H9 (cell line): ENCODE data around the gene ADAMTS17. TPM values are rescaled to one million over a fixed set of nuclear protein-coding genes. Genes with fewer than 3 reads are reported as not detected.

Experiments
- DNase-seq: peaks from one replicate; pipeline ENCODE4 v3.0.0-alpha.2; 2017
- H2AFZ ChIP-seq: one replicate; pipeline ENCODE4 v1.6.1; 2013; ENCODE audit warnings: mild to moderate bottlenecking, low read length, control low read depth, moderate library complexity
- H2AK5ac ChIP-seq: 2 replicates; pipeline ENCODE4 v1.6.1; 2013; ENCODE audit warnings: low read length, control low read depth, mixed read lengths; ENCODE audit not compliant: insufficient read length
- H2BK120ac ChIP-seq: one replicate; pipeline ENCODE4 v1.6.1; 2013; ENCODE audit warnings: low read depth, mild to moderate bottlenecking, low read length, control low read depth, inconsistent platforms; ENCODE audit not compliant: poor library complexity, severe bottlenecking
- H2BK12ac ChIP-seq: 2 replicates; pipeline ENCODE4 v1.6.1; 2013; ENCODE audit warnings: low read length, control low read depth, mixed read lengths, low read depth; ENCODE audit not compliant: insufficient read length
- H2BK15ac ChIP-seq: 2 replicates; pipeline ENCODE4 v1.6.1; 2013; ENCODE audit warnings: low read depth, low read length, control low read depth
- H2BK20ac ChIP-seq: one replicate; pipeline ENCODE4 v1.6.1; 2013; ENCODE audit warnings: low read depth, mild to moderate bottlenecking, low read length, control low read depth, inconsistent platforms; ENCODE audit not compliant: poor library complexity, severe bottlenecking
- H2BK5ac ChIP-seq: 2 replicates; pipeline ENCODE4 v1.6.1; 2013; ENCODE audit warnings: low read length, control low read depth, mixed read lengths; ENCODE audit not compliant: insufficient read length
- H3K14ac ChIP-seq: 2 replicates; pipeline ENCODE4 v1.6.1; 2013; ENCODE audit warnings: low read length, control low read depth; ENCODE audit not compliant: insufficient read depth
- H3K18ac ChIP-seq: 2 replicates; pipeline ENCODE4 v1.6.1; 2013; ENCODE audit warnings: low read depth, mild to moderate bottlenecking, mixed read lengths, low read length, control low read depth; ENCODE audit not compliant: insufficient read length
- H3K23ac ChIP-seq: 2 replicates; pipeline ENCODE4 v1.6.1; 2013; ENCODE audit warnings: low read length, control low read depth, mixed read lengths, low read depth; ENCODE audit not compliant: insufficient read length
- H3K23me2 ChIP-seq: 2 replicates; pipeline ENCODE4 v1.6.1; 2013; ENCODE audit warnings: low read depth, mild to moderate bottlenecking, mixed read lengths, low read length, control low read depth; ENCODE audit not compliant: insufficient read length, poor library complexity, severe bottlenecking
- H3K27ac ChIP-seq: 2 replicates; pipeline ENCODE4 v1.5.1; 2013; ENCODE audit warnings: low read length, control low read depth, mixed read lengths, low read depth; ENCODE audit not compliant: insufficient read length
- H3K27me3 ChIP-seq: 2 replicates; pipeline ENCODE4 v1.6.1; 2013; ENCODE audit warnings: low read length, control low read depth, inconsistent platforms; ENCODE audit not compliant: insufficient read depth
- H3K4ac ChIP-seq: 2 replicates; pipeline ENCODE4 v1.6.1; 2013; ENCODE audit warnings: low read depth, mild to moderate bottlenecking, control low read depth, inconsistent platforms, low read length, moderate library complexity
- H3K4me1 ChIP-seq: 2 replicates; pipeline ENCODE4 v1.6.1; 2013; ENCODE audit warnings: low read length, control low read depth, inconsistent platforms; ENCODE audit not compliant: insufficient read depth
- H3K4me2 ChIP-seq: 2 replicates; pipeline ENCODE4 v1.6.1; 2013; ENCODE audit warnings: low read length, control low read depth, mixed read lengths; ENCODE audit not compliant: insufficient read length, insufficient read depth
- H3K56ac ChIP-seq: 2 replicates; pipeline ENCODE4 v1.6.1; 2013; ENCODE audit warnings: low read depth, mild to moderate bottlenecking, mixed read lengths, low read length, control low read depth; ENCODE audit not compliant: insufficient read length
- H3K79me1 ChIP-seq: 2 replicates; pipeline ENCODE4 v1.6.1; 2013; ENCODE audit warnings: low read depth, mild to moderate bottlenecking, moderate library complexity, low read length, control low read depth, inconsistent platforms; ENCODE audit not compliant: insufficient read depth, poor library complexity, severe bottlenecking
- H3K79me2 ChIP-seq: 2 replicates; pipeline ENCODE4 v1.6.1; 2013; ENCODE audit warnings: low read length, control low read depth, inconsistent platforms; ENCODE audit not compliant: insufficient read depth
- H3K9ac ChIP-seq: 2 replicates; pipeline ENCODE4 v1.6.1; 2013; ENCODE audit warnings: low read length, control low read depth, mixed read lengths; ENCODE audit not compliant: insufficient read length; ENCODE audit errors: extremely low read depth
- H3K9me3 ChIP-seq: one replicate; pipeline ENCODE4 v1.6.1; 2013; ENCODE audit warnings: low read depth, low read length, inconsistent platforms; ENCODE audit not compliant: control insufficient read depth
- H3T11ph ChIP-seq: one replicate; pipeline ENCODE4 v1.6.1; 2013; ENCODE audit warnings: mild to moderate bottlenecking, low read length, control low read depth, inconsistent platforms
- H4K20me1 ChIP-seq: one replicate; pipeline ENCODE4 v1.6.1; 2013; ENCODE audit not compliant: control insufficient read depth, insufficient read length, insufficient read depth
- H4K5ac ChIP-seq: 2 replicates; pipeline ENCODE4 v1.6.1; 2013; ENCODE audit warnings: low read depth, mild to moderate bottlenecking, mixed read lengths, low read length, control low read depth; ENCODE audit not compliant: insufficient read length
- H4K8ac ChIP-seq: replicated peaks from 2 replicates; pipeline ENCODE4 v1.6.1; 2013; ENCODE audit warnings: low read length, control low read depth, mixed read lengths, low read depth; ENCODE audit not compliant: insufficient read length
- H4K91ac ChIP-seq: 2 replicates; pipeline ENCODE4 v1.6.1; 2013; ENCODE audit warnings: low read depth, mild to moderate bottlenecking, moderate library complexity, mixed read lengths, low read length, control low read depth; ENCODE audit not compliant: insufficient read length
- H3K27ac Mint-ChIP-seq, 3 experiments: 2 replicates in 2 of 3; 3 replicates in 1 of 3; pipeline ENCODE4 v1.8.0; 2020 to 2021; ENCODE audit warnings: mixed read lengths in 3 of 3, mild to moderate bottlenecking in 1 of 3, moderate library complexity in 1 of 3
- H3K27me3 Mint-ChIP-seq: 2 replicates; pipeline ENCODE4 v1.8.0; 2021; ENCODE audit warnings: low read depth, mild to moderate bottlenecking, moderate library complexity, mixed read lengths
- H3K36me3 Mint-ChIP-seq, 3 experiments: 2 replicates in 2 of 3; 3 replicates in 1 of 3; pipeline ENCODE4 v1.8.0; 2020 to 2021; ENCODE audit warnings: low read depth in 3 of 3, mixed read lengths in 3 of 3; ENCODE audit not compliant: insufficient read depth in 1 of 3
- H3K4me1 Mint-ChIP-seq, 2 experiments: 2 replicates each; pipeline ENCODE4 v1.8.0; 2020; ENCODE audit warnings: mixed read lengths in 2 of 2
- H3K4me3 Mint-ChIP-seq, 2 experiments: 2 replicates in 1 of 2; 3 replicates in 1 of 2; pipeline ENCODE4 v1.8.0; 2020 to 2021; ENCODE audit warnings: mild to moderate bottlenecking in 2 of 2, mixed read lengths in 2 of 2, moderate library complexity in 1 of 2
- H3K9me3 Mint-ChIP-seq, 2 experiments: 2 replicates in 1 of 2; 3 replicates in 1 of 2; pipeline ENCODE4 v1.8.0; 2020; ENCODE audit warnings: mild to moderate bottlenecking in 2 of 2, mixed read lengths in 2 of 2, moderate library complexity in 1 of 2
- CTCF ChIP-seq: fragments of 200-600 bp; sonication (generic); conservative IDR thresholded peaks from 3 replicates; pipeline ENCODE4 v1.8.0; 2021; ENCODE audit warnings: antibody characterized with exemption, mild to moderate bottlenecking
- WGBS: extraction: QIAGEN DNeasy Blood & Tissue Kit; methylation state at CpG from one replicate; pipeline ENCODE4 v1.1.7; 2013; ENCODE audit warnings: missing lambda C conversion rate, low lambda C conversion rate, mixed read lengths; ENCODE audit not compliant: insufficient read length; ENCODE audit errors: extremely low coverage; 5-methylcytosine and 5-hydroxymethylcytosine counted together
- total RNA-seq: library from RNA; stranded (reverse); gene quantifications from 2 replicates; pipeline ENCODE4 v1.2.1, GENCODE V29; 2021

ADAMTS17 gene
- total RNA-seq, 1 experiment from 2014 or later = 2.9 TPM

- Histone ChIP-seq H3K56ac (no peak overlapping the region), H4K5ac (no peak overlapping the region), H3K79me1 (no peaks in the 10 kb centered on the region), H4K20me1 (no peaks in the 10 kb centered on the region), H2AFZ (no peak overlapping the region), H3K14ac (no peak overlapping the region), H2BK120ac (no peak overlapping the region), H2BK5ac (no peak overlapping the region), H3K23me2 (no peaks in the 10 kb centered on the region), H3K4me2 (no peak overlapping the region), H3K23ac (no peak overlapping the region), H4K8ac (no peak overlapping the region), H3K4me1 (no peaks in the 10 kb centered on the region), H2AK5ac (no peak overlapping the region), H3K27me3 (no peaks in the 10 kb centered on the region), H3K79me2 (no peaks in the 10 kb centered on the region), H3K27ac (no peak overlapping the region), H3K9ac (no peak overlapping the region), H3K4ac (no peak overlapping the region), H3K9me3 (peaks cover 10% of the 10 kb centered on the region), H2BK20ac (no peak overlapping the region), H2BK12ac (no peak overlapping the region), H2BK15ac (no peak overlapping the region), H4K91ac (no peak overlapping the region), H3K18ac (no peak overlapping the region), H3T11ph (no peak overlapping the region)
- Mint-ChIP-seq H3K4me3 (no peak overlapping the region), H3K4me1 (peaks cover 19 to 24% of the 10 kb centered on the region in 2 experiments), H3K36me3 (peaks cover 0 to 15% (median 11%) of the 10 kb centered on the region in 3 experiments; a peak in 6 of 7 replicates), H3K27me3 (peaks cover 7% of the 10 kb centered on the region), H3K27ac (peak overlapping the region in 1 of 3 experiments; percentile 83; a peak in 1 of 7 replicates), H3K9me3 (peaks cover 11 to 20% of the 10 kb centered on the region in 2 experiments)
- no peak for DNase-seq
- no CpG with 5 or more reads among the region's 10 CpGs for WGBS
- no peak for TF ChIP-seq CTCF
Measured at GRCh38 chr15:100049936-100050876, 291.6 kb downstream of the ADAMTS17 start.
